NCI-H2227 treated with DMSO at 0.1 percent for 48 hours (cell line): Measurements from ENCODE around the gene CDH4.

Experiments used
- DNase-seq: peaks from one replicate; lab custom pipeline; 2025; lab: John Stamatoyannopoulos, UW

CDH4 gene

DNA sequence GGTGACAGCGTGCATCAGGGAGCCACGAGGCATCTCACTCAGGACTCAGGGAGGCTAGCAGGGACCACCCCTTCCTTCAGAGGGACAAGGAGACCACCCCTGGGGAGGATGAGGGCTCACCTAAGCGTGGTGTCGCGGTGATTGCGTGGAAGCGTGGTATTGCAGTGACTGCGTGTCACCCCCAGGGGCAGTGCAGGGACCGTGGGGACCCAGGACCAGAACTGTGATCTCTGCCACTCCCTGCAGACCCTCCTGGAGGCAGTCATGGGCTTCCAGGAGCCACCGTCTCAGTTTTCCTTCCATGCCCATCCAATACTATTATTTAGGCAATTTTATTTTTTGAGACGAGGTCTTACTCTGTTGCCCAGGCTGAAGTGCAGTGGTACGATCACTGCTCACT is 666.5 kb downstream of the CDH4 start:
- DNase-seq = no peak

DNA sequence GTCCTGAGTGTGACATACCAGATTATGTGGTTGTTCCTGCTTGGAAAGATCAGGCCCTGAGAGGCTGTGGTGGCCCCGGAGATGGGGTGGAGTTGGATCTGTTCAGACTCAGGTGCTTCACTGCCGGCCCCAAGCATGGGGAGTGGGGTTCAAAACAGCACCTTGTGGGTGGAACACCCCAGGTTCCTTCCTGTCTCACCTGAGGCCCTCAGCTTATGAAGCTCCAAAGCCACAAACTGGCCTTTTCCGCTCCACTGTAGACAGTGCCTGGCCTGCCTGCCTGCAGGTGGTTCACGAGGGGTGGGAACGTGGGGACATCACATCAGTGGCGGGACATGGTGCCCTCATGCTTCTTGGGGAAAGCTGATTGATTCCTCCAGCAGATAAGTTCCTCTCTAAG is 667.2 kb downstream of the CDH4 start:
- DNase-seq = no peak

DNA sequence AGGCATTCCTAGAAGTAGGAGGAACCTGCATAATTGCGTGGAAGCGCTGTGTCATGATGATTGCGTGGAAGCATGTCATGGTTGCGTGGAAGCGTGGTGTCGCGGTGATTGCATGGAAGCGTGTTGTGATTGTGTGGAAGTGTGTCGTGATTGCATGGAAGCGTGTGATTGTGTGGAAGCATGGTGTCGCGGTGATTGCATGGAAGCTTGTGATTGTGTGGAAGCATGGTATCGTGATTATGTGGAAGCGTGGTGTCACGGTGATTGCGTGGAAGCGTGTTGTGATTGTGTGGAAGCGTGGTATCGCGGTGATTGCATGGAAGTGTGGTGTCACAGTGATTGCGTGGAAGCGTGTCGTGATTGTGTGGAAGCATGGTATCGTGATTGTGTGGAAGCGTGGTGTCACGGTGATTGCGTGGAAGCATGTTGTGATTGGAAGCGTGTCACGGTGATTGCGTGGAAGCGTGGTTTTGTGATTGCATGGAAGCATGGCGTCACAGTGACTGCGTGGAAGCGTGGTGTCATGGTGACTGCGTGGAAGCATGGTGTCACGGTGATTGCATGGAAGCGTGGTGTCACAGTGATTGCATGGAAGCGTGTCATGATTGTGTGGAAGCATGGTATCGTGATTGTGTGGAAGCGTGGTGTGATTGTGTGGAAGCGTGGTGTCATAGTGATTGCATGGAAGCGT is 667.8 kb downstream of the CDH4 start:
- no peak for DNase-seq

DNA sequence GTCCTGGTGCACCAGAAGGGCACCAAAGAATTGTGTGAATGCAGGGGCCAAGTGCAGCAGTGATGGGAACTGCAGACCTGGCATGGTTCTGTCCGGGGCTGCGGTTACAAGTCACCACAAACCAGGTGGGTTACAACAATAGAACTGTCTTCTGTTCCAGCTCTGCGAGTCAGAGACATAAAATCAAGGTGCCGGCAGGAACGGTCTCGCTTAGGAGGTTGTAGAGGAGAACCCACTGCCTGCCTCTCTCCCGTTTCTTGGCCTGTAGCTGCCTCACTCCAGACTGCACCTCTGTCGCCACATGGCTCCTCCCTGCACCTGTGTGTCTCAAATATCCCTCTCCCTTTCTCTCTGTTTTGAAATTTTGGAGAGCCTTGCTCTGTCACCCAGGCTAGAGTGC is 670.4 kb downstream of the CDH4 start:
- DNase-seq = no peak

DNA sequence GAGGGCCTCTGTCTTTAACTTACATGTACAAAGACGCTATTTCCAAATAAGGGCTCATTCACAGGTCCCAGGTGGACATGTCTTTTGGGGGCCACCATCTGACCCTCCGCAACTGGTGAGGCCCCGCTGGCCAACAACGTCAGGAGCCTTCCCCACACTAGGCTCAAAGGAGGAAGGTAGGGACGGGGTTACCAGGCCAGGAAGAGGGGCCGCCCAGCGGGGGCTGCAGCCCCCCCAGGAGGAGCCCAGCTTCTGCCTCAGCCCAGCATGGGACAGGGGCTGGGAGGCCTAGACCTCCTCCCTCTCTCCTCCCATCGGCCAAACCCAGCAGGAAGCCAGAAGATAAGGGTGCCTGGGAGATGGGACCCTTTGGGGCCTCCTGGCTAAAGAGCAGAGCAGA is 670.9 kb downstream of the CDH4 start:
- no peak for DNase-seq

DNA sequence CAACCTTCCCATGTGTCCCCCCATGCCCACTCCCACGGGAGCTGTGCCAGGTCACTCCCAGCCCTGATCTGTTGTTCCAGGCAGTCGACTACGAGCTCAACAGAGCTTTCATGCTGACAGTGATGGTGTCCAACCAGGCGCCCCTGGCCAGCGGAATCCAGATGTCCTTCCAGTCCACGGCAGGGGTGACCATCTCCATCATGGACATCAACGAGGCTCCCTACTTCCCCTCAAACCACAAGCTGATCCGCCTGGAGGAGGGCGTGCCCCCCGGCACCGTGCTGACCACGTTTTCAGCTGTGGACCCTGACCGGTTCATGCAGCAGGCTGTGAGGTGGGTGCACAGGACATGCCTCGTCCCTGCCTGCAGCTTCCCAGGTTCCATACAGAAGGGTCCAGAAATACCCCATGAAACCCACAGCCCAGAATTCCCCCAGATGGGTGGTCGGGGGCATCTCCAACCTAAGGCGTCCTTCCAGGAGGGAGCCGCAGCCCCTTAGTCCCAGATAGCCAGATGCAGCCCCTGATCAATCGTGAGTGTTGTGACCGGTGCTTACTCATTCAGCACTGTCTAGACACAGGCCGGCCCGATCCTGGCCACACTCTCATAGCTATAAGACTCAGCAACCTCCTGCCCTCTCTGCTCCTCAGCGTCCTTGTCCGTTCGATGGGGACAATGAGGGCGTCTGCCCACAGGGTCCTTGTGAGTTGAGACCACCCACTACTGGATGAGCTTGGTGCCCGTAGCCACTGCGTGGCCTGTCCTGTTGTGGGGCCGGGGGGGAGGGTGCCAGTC is 671.5 kb downstream of the CDH4 start:
- DNase-seq = no peak

DNA sequence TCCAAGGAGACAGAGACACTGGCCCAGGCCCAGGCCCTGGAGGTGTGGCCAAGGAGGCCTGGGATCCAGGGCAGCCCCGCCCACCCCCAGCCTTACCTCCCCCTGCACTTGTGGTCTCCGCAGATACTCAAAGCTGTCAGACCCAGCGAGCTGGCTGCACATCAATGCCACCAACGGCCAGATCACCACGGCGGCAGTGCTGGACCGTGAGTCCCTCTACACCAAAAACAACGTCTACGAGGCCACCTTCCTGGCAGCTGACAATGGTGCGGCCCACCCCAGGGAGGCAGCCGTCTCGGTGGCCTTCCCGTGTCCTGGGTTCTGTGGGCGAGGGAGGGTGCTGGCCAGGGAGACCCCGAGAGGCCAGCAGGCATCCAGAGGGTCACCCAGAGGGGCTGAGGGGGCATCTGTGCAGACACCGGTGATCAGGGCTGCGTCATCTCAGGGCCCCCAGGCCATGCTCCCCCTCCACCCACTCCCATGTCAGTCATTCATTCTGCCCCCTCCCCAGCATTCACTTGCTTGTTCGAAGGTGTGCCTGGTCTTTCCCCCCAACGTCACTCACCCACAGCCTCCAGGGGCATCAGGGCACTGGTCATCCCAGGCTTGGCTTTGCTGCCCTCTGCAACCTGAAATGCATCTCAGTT is 672.3 kb downstream of the CDH4 start:
- no peak for DNase-seq

DNA sequence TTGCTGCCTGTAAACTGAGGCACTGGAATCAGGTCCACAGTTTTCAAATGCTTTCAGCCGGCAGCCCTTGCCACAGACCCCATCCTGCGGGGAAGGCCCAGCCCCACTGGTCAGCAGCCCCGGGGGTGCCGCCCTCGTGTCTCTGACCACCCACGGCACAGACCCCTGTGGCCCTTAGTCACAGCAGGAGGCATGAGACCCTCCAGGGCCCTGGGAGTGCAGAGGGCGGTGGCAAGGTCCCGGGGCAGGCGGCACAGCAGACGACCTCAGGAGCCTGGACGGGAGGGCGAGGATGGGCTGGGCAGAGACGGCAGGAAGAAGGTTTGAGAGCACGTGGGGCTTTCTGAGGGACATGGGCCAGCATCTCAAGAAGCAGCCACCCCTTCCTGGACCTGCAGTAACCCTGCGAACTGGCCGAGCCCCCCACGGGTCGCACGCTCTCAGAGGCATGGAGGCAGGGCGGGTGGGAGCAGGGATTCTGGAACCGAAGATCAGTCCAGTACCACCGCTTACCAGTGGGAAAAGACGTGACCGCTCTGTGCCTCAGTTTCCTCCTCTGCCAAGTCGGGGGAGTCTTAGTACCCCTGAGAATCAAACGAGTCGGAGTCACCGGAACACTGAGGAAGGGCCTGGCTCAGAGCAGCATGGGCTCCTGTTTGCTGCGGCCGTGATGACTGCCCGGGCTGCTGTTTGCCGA is 672.9 kb downstream of the CDH4 start:
- no peak for DNase-seq

DNA sequence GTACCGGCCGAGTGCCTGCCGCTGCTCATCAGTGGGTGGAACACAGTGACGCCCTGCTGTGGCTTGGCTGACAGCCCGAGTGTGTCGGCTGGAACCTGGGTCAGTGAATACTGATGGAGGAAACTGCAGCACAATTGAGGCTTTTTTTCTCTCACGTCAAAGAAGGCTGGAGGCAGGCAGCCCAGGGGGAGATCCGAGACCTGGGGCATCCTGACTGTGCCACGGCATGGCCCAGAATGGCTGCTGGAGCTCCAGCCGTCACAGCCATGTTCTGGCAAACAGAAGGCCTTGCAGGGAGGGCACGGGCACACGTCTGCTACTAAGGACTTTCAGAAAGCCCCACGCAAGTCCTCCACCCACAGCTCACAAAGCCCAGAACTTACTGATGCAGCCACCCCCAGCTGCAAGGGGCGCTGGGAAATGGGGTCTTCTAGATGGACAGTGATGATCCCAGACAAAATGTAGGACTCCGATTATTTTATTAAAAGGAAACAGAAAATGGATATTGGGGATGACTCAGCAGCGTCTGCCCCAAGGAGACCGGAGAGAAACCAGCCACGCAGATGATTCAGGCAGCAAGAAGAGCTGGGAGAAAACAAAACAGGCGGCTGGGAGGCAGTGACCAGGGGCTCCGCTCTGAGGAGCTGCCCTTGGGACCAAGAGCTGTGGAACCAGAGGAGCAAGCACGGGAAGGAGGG is 673.6 kb downstream of the CDH4 start:
- no peak for DNase-seq

DNA sequence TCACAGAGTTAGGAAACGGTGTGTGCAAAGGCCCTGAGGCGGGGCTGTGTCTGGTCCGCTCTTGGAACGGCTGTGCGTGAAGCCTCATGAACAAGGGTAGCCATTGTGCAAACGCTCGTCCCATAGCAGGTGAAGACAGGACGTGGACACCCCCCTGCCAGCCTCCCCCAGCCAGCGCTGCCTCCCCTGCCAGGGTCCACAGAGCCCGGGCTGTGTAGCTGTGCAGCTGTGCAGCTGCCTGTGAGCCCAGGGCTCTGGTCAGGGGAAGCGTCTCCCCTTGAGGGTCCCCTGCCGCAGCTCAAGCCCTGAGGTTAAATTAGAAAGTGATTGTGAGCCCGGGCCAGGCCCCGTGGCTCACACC is 674.2 kb downstream of the CDH4 start:
- no peak for DNase-seq

DNA sequence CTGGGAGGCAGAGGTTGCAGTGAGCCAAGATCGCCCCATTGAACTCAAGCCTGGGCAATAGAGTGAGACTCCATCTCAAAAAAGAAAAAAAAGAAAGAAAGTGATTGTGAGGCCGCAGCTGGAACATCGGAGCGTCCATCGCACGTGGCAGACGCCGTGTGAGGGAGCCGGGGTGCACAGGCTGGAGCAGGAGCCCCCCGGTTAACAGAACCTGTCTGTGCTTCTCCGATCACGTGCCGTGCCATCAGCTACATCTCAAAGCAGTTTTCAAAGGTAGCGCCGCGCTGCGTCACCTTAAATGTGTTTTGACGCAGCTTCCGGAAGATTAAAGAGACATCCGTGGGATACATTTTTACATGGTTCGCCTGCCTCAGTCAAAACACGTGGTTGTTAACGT is 674.7 kb downstream of the CDH4 start:
- no peak for DNase-seq

DNA sequence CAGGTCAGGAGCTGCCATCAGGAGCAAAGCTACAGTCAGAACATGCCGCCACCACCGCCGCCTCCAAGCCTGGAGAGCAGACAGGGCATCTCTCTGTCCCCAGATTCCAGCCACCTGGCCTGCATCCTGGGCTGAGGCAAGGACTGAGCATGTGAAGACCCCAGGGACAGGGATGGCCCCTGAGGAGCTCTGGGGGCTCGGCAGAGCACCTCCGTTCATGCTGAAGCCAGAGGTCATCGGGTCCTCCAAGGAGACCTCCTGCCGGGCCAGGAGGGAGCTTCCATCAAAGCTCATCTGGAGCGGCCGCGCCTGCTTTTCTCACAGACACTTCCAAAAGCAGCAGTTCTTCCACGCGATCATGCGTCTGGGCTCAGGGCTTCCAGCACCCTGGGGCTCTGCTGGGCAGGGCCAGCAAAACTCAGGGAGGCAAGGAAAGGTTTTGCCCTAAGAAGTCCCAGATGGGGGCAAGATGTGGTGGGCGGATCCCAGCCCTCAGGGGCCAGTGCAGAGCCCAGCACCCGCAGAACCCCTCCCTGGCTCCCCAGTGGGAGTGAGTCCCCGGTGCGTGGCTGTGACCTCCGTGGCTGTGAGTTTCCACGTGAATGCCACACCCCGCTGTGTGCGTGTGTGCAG is 675.2 kb downstream of the CDH4 start:
- DNase-seq = no peak

DNA sequence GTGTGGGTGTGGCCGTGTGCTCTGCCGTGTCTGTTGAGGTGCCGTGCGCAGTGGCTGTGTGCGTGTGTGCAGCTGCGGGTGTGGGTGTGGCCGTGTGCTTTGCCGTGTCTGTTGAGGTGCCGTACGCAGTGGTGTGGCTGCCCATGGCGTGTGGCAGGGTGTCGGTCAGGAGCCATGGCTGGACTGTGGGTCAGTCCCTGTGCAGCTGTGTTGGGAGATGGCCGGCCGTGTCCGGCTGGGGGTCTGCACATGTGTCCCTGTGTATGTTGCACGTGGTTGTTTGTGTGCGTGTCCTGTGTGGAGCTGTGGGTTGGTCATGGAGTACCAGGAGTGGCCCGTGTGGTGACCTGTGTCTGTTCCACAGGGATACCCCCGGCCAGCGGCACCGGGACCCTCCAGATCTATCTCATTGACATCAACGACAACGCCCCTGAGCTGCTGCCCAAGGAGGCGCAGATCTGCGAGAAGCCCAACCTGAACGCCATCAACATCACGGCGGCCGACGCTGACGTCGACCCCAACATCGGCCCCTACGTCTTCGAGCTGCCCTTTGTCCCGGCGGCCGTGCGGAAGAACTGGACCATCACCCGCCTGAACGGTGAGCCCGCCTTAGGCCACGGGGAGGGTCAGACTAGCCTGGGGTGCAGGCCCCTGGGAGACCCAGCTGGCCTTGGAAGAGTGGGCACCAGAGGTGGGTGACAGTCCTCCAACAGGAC is 675.9 kb downstream of the CDH4 start:
- DNase-seq = no peak

DNA sequence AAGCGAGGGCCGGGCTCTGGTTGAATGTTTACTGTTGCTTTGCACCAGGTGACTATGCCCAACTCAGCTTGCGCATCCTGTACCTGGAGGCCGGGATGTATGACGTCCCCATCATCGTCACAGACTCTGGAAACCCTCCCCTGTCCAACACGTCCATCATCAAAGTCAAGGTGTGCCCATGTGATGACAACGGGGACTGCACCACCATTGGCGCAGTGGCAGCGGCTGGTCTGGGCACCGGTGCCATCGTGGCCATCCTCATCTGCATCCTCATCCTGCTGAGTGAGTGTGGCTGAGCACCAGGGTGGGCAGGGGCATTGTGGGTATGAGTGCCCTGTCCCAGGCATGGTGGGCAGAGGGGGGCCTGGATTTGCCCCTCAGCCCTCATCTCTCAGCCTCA is 677.5 kb downstream of the CDH4 start:
- no peak for DNase-seq

DNA sequence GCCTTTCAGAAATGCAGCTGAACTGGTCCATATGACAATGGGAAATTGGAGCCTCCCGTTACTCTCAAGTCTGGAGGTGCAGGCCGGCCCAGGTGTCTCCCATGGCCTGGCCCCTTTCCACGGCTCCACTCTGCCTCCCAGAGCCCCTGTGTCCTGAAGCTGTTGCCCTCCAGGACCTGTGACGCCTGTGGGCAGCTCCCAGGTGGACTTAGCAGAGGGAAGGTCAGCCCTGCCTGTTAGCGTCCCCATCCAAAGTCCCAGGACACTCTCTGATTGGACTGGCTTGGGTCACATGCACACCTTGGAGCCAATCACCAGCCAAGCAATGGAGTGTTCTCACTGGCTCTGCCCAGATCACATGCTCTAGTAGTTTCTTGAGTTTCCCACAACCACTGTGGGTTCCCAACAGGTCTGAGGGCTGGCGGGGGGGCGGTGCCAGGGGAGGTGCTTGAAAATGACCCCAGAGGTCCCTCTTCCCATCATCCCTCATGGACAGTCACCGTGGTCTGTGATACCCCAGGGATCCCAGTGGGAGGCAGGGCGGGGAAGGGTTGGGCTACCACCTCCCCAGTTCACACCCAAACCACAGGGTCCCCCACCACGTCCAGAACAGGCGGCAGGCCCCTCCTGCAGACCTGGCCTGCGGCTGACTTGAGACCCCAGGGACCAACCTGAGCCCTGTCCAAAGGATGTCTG is 678.1 kb downstream of the CDH4 start:
- no peak for DNase-seq

DNA sequence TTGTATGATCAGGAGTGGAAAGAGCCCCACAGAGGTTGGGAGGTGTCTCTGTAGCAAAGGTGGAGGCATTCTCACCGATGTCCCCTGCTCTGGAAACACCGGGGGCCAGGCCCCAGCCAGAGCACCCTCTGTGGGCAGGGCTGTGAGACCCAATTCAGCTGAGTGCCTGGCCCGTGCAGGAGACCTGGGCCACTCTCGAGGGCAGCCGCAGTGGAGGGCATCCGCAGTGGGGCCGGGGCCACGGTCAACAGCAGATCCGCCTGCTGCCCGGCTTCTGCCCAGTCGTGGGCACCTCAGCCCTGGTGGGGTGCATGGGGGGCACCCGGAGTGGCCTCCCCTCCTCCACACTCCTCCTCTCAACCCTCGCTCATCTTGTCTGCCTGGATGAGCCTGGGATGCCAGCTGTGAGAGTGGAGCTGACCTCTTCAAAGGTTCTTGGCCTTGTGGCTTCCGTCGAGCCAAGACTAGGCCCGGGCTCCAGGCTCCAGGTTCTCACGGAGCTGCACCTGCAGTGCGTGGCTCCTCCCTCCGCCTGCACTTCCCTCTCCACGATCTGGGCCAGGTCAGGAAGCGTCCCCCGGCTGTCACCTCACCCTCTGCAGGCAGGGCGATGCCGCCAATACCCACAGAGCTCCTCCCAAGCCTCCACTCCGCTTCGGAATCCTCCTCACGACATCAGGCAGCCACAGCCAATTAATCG is 678.9 kb downstream of the CDH4 start:
- no peak for DNase-seq

DNA sequence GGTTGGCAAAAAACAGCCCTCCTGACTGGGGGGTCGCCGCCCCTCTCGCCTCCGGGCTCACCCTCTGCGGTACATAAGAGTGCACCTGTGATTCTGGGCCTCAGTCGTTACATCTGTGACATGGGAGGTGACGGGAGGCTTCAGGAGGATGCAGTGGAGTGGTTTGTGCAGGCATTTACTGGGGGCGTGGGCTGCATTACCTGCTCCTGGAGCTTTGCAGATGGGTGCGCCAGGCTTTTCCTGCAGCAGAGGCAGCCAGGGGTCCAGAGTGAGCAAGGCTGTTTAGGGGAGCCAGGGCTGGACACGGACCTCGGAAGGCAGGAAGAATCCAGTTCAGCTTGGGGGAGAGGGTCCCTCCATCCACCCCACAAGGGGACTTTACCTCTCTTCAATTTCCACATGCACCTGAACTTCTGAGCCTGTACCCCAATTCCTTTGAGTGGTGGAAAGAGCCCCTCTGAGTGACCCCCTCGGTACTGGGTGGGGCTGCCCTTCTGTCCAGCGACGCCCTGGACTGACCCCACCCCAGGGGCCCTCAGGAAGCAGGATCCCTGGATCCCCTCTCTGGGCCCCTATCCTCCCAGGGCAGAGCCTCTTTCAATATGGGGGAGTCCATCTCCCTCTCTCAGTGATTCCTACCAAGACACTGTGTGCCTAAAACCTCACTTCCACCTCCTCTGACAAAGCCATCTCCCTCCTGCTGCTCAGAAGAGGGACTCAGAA is 679.6 kb downstream of the CDH4 start:
- DNase-seq = no peak

DNA sequence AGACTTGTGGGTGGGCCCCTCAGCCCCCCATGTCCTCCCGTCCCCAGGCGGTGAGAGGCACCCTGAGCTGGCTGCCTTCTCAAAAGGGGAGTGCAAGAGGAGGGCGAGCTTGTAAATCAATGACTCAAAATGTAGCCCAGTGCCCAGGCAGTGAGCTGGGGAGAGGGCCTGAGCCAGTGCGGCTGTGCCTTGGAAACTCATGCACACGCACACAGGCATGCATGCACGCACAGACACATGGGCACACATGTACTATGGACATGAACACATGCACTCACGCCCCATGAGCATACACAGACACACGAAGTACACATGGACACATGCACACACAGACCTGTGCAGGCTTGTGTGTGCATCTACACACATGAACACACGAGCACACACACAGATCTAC is 680.1 kb downstream of the CDH4 start:
- DNase-seq = no peak
